HS-27A (cell line): Measurements from ENCODE around the gene NOTCH1.

Experiments
- DNase-seq: peaks from one replicate; pipeline ENCODE4 v3.0.0-alpha.2; 2012; ENCODE audit warnings: low read depth, missing footprints

The NOTCH1 gene

DNA sequence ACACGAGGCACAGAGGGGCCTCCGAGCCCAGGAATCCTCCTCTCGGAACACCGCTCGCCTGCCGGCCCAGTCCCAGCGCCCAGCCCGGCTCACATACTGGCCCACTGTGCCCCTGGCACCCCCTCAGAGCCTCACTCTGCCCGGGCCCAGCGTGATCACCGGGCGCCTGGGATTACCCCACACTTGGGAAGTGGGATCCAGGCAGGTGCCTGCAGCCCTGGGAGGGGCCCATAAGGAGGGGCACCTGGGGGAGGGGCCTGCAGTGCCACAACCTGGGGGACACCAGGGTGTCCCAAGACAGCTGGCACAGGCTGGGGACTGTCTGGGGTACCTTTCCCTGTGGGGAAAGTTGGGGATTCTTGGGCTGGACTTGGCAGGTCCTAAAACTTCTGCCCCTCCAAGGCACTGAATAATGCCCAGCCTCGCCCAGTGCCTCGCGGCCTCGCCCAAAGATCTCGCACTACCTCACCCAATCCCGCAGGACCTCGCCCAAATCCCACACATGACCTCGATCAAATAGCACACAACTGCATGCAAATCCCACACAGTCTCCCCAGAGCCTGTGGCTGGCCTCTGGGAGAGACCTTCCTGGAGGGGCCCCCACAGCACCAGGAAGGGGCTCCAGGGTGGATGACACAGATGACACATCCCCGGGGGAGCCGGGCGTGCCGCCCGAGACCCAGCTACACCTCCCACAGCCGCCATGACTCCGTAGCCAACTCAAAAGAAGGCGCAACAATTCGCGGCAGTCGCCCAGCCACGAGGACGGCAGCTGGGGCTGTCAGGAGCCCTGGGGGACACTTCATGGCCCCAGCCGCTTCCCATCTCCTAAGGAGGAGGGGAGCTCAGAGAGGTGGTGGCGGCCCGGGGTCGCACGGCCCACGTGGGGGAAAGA, 13.7 kb downstream of the NOTCH1 start:
- DNase-seq: no peak

GRCh38 chr9:136531186-136531903, 14.5 kb downstream of the NOTCH1 start:
- DNase-seq: no peak

DNA sequence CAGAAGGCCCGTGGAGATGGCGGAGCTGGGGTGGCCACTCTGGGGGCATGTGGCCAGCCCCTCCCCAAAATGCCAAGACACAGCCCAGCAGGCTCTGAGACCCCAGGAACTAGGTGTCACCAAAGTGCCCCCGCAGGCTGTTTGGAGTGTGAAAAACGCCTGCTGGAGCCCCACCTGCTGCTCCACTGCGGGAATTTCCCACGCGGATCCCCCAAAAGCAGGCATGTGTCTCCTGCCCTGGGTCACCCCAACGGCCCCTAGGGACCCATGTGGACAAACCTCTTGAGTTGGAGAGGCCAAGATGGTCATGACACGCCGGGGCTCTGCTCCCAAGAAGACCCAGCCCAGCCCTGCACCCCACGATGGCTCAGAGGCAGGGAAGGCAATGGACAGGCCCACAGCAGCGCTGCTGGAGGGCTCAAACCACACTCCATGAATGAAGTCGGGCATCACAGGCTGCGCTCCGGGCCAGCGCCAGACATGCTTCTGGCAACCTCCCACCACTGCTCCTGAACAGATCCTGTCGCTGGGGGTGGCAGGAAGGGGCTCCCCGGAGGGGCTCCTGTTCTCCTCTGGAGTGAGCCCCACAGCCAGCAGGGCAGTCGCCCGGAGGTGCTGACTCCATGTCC, 15.3 kb downstream of the NOTCH1 start:
- DNase-seq: no peak

DNA sequence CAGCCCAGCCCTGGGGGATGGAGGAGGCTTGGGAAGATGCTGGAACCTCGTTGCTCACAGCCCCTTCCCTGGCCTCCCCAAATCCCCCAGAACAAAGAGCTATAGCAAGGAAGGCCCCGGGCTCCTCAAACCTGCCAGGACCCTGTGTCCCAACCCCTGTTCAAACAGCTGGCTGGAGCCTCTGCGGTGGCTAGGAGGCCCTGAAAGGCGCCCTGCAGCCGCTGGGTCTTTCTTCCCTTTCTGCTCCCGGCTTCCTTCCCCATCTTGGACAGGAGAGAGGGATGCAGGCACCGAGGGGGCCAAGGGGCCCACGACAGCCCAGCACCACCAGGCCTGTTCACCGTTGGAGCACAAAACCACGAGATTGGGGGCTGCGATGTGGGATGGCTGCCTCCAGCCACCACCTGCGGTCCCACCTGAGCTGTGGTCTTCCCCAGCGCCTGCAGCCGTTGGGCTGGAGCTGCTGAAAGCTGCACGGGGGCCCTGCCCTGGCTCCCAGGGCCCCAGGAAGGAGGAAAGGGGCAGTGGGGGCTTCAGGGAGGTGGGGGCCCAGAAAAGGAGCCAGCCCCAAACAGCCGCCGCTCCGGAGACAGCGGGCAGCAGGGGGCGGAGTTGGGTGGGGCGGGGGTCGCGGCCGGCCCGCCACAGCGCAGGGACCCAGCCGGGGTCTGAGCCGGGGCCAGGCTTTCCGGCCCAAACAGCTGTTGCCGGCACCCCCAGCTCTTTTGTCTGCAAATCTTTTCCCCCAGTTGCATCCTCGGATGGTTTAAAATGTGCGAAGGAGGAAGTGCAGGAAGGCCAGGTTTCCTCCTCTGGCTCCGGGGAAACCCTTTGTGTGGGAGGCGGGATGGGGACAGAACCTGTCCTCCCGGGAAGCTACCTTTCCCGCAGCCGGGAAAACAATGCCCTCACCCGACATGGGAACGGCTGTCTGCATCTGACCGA, 16.1 kb downstream of the NOTCH1 start:
- DNase-seq: no peak

DNA sequence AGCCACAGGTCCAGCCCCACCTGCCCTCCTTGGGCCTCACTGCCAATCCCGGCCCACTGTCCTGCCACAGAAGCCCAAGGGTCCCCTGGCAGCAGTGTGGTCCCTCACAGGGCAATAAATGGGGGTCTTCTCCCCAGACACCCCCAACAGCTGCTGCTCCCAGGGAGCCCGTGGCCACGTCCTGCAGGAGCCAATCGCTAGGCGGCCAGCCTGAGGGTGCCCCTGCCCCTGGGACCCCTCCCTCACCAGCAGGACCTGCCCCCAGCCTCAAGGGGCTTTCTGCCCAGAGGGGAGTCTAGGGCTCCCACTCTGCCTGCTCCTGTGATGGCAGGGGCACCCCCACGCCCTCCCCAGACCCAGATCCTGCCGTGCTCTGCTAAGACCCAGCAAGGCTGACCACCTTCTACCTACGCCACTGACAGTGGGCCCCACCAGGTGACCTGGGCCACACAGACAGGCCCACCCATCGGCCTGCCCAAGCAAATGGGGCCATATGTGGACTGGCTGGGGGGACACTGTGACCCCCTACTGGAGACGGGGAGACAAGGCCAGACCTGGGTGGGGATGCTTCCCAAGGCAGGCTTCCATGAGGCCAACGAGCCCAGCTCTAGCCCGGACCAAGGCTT, 17.0 kb downstream of the NOTCH1 start:
- DNase-seq: no peak

DNA sequence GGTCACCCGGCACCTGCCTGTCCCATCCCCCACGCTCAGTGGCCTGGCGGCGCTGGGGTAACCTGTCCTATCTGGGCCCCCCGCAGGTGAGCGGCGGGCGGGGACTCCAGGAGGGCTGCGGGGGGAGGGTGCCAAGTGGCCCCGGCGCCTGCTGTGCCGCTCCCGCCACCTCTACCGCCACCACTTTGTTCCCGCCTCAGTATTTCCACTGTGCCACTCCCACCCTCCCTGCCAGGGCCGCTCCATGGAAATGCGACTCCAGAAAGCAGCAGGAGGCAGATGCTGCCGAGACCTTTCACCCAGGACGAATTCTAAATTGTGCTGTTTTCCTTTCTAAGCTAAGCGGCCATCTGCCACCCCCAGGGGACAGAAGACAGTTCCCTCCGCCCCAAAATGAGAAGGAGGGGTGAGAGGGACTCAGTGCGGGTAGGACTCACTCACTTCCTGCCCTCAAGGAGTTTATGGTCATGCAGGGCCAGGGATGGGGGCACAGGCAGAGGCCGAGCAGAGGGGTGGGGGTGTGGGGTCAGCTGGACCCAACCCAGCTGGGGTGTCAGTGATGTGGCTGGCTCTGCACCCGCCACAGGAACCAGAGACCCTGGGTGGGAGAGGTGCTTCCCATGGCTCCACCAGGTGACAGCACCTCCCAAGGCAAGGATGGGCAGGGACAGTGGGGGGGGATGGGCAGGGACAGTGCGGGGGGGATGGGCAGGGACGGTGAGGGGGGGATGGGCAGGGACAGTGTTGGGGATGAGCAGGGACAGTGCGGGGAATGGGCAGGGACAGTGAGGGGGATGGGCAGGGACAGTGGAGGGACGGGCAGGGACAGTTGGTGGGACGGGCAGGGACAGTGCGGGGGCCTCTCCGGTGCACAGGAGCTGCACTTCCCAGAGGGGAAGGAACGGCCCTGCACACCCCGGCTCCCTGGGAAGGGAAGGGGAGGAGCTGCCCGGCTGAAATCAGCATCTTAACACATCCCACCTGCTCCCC, 17.8 kb downstream of the NOTCH1 start:
- DNase-seq: no peak

GRCh38 chr9:136527131-136527530, 18.7 kb downstream of the NOTCH1 start:
- DNase-seq: no peak

DNA sequence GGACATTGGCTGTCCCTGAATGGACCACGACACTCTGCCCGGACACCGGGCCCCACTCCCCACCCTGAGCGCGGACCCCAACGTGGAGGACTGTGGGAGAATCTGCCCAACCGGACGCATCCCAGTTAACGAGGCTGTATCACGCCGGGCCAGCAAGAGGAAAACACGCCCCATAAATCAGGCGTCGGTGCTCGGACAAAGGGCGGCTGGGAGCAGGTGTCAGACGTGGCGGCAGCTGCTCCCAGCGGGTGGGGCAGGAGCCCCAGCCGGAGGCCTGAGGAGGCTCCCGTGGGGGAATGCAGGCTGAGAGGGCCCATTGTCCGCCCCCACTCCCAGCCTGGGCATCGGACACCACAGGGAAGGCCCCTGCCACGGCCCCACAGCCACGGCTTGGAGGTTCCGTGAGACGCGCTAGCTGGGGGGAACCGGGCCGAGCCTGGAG, 19.2 kb downstream of the NOTCH1 start:
- DNase-seq: no peak

- no peak for DNase-seq
Measured at GRCh38 chr9:136525841-136526499, 19.9 kb downstream of the NOTCH1 start.

DNA sequence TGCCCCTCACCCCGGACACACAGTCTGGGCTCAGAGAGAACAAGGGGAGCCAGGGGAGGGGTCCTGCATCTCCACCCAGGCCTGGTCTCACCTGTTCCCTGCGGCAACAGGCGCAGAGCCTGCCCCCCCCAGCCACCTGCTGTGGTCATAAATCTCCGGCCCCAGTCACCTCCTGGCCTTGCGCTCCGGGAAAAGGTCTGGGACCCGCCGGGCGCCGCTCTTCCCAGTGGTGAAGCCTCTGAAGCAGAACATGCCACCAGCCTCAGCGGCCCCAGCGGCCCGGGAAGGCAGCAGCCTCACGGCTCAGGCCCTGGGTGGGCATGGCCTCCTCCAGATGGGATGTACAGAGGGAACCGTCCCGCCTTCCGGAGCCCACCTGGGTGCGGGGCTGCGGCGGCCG, 20.6 kb downstream of the NOTCH1 start:
- DNase-seq: no peak

DNA sequence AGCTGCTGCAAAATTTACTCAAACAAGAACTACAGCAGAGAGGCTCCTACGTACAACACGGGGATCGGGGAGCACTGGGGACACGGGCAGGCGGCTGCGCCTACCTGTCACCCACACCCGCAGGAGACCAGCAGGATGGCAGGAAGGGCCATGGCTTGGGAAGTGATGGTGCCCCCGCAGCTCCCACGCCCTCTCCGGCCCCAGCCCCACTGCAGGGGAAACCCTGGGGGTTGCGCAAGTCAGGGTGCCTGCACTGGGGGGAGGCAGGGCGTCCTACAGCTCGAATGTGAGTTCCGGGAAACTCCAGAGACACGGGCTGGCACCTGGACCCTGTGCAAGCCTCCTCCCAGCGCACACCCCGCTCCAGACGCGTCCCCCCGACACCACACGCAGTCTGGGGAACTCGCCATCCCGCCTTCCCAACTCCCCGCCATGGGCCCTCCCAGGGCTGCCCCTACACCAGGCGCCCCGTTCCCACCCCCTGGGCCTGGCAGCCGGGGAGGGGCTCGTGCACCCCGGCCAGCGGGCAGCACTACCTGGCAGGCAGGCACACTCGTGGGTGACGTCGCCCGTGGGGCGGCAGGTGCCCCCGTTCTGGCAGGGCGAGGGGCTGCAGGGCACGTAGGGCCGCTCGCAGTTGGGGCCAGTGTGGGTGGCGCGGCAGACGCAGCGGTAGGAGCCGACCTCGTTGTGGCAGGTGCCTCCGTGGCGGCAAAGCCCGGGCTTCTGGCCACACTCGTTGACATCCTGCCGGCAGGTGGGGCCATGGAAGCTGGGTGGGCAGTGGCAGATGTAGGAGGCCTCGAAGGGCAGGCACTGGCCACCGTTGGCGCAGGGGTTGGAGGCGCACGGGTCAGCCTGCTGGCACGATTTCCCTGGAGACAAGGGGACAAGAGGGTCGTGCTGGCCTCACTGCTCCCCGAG, 23.3 kb downstream of the NOTCH1 start:
- DNase-seq: no peak

GRCh38 chr9:136521537-136521936, 24.3 kb downstream of the NOTCH1 start:
- no peak for DNase-seq

DNA sequence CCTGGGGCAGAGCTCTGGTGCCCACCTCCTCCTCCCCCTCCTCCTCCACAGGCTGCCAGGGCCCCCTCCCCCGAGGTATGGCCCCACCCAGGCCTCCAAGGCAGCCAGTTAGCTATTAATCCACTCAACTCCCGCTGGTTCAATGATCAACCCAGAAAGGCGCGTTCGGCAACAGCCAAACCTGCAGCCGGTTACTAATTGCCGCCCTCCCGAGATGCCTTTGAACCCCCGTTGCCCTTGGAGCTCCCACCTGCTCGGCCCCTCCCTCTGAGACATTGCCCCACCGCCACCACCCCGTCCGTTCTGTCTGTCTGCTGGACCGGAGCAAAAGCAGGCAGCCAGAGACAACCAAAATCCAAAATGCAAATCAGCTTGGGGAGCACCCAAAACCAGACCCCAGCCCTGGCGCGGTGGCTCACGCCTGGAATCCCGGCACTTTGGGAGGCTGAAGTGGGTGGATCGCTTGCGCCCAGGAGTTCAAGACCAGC, 25.8 kb downstream of the NOTCH1 start:
- no peak for DNase-seq

DNA sequence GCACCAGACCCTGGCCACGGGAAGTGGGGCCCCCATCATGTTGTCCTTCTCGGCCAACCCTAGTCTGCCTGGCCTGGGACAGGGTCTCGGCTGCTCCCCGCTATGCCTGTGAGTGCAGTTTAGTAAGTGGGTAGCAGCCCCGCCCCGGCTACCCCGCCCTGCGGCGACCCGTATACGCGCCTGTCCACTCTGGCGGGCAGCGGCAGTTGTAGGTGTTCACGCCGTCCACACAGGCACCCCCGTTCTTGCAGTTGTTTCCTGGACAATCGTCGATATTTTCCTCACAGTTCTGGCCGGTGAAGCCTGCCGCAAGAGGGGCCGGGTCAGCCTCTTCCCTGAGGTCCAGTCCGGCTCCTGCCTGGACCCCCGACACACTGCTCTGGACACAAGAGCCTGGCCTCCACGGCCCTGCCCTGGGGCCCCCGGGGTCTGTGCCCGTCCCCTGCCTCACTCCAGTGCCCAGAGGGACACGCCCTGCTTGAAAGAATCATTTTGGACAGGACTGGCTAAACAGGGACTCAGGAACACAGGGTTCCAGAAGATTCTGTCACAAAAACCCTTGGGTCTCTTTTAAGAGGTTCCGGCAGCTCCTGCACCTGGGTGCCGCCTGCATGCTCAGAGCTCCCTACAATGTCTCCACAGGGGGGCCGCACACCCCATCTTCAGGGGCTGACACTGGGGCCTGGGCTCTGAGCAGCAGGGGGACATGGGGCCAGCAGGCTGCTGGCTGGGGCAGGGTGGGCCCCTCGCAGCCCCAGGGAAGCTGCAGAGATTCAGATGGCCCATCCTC, 26.4 kb downstream of the NOTCH1 start:
- DNase-seq: no peak

DNA sequence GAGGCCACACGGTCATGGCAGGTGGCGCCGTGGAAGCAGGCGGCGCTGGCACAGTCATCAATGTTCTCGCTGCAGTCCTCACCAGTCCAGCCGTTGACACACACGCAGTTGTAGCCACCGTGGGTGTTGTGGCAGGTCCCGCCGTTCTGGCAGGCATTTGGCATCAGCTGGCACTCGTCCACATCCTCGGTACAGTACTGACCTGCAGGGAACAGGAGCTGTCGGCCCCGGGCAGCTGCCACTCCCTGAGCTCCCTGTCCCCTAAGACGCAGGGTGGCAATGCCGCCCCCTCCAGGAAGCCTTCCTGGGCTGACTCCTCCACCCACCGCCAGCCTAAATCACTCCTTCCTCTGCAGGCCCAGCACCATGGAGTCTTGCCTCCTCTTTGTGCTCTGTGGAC, 27.2 kb downstream of the NOTCH1 start:
- DNase-seq: no peak

DNA sequence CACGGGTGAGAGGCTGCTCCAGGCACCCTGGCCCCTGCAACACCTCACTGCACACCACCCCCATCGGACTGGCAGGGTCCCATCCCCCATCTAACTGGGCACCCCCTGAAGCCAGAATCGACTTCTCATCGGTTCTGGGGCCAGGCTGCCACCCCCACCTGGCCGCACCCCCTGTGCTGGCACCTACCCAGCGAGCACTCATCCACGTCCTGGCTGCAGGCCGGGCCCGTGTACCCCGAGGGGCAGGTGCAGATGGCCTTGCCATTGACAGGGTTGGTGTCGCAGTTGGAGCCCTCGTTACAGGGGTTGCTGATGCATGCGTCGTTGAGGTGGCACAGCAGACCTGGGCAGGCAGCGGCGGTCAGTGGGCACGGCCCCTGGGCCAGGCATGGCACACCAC, 27.9 kb downstream of the NOTCH1 start:
- no peak for DNase-seq

DNA sequence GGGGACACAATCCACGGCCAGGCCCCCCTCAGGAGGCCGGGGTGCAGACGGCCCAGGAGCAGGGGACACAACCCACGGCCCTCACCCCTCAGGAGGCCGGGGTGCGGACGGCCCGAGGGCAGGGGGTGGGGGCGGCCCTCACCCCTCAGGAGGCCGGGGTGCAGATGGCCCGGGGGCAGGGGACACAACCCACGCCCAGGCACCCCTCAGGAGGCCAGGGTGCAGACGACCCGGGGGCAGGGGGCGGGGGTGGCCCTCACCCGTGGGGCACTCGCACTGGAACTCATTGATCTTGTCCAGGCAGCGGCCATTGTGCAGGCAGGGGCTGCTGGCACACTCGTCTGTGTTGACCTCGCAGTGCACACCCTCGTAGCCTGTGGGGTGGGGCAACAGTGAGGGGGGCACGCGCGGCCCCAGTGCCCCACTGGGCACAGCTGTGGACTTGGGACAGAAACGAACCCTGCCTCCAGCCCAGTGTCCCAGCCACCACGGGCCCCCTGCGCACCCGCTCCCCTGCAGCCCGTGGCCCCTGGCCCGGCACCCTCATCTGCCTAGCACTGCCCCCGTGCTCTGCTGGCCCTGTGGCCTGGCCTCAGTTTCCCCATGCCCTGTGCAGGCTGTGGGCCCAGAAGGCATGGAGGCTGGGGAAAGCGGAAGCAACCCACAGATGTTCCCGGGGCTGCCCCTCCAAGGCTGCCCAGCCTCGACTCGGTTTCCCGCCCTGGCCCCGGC, 28.7 kb downstream of the NOTCH1 start:
- DNase-seq: no peak
